ENCODE measurements around the gene SHQ1.

SHQ1 gene

DNA sequence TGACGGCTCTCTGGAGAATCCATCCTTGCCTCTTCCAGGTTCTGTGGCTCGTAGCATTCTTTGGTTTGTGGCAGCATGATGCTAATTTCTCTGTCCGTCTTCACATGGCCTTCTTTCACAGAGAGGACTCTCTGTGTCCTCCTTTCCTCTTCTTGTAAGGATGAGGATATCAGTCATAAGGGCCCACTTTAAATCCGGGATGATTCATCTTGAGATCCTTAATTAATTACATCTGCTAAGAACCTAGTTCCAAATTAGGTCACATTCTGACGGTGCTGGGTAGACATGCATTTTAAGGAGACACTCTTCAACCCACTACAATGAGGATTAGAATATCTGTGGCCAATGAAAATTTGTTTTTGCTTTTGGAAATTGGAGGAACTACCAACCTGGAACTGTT lies 23.9 kb upstream of the SHQ1 start:
- Histone ChIP-seq H3F3A (ENCODE audit: insufficient read depth, low read length) (no peaks in the 10 kb centered on the region), H3K9me2 (ENCODE audit: low read depth, low read length) (no peaks in the 10 kb centered on the region), H3K27ac (ENCODE audit: low read depth, low read length, poor library complexity, severe bottlenecking) (no peak overlapping the region), H3K79me2 (ENCODE audit: insufficient read depth, low read length) (no peaks in the 10 kb centered on the region), H3K9ac (ENCODE audit: low read length) (no peak overlapping the region), H3K4me2 (ENCODE audit: low read length) (no peak overlapping the region), H3K9me3 (ENCODE audit: low read length) (no peaks in the 10 kb centered on the region), H3K4me1 (ENCODE audit: insufficient read depth, low read length, severe bottlenecking) (no peaks in the 10 kb centered on the region), H2AFZ (ENCODE audit: low read length) (no peak overlapping the region), H3K27me3 (ENCODE audit: insufficient read depth, low read length) (no peaks in the 10 kb centered on the region; the same call in 1 of the 2 replicates), H4K20me1 (ENCODE audit: insufficient read depth, low read length) (no peaks in the 10 kb centered on the region), H3K36me3 (ENCODE audit: insufficient read depth, low read length) (no peaks in the 10 kb centered on the region), H3K4me3 (ENCODE audit: low read depth, low read length, poor library complexity, severe bottlenecking) (no peak overlapping the region)
- TF ChIP-seq, protein P1, sequence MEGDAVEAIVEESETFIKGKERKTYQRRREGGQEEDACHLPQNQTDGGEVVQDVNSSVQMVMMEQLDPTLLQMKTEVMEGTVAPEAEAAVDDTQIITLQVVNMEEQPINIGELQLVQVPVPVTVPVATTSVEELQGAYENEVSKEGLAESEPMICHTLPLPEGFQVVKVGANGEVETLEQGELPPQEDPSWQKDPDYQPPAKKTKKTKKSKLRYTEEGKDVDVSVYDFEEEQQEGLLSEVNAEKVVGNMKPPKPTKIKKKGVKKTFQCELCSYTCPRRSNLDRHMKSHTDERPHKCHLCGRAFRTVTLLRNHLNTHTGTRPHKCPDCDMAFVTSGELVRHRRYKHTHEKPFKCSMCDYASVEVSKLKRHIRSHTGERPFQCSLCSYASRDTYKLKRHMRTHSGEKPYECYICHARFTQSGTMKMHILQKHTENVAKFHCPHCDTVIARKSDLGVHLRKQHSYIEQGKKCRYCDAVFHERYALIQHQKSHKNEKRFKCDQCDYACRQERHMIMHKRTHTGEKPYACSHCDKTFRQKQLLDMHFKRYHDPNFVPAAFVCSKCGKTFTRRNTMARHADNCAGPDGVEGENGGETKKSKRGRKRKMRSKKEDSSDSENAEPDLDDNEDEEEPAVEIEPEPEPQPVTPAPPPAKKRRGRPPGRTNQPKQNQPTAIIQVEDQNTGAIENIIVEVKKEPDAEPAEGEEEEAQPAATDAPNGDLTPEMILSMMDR (IDR thresholded peaks at IDR 0.05; ENCODE audit: low read length), result no peak
- TF ChIP-seq EZH2 (IDR thresholded peaks at IDR 0.05; ENCODE audit: borderline replicate concordance, low read length), result no peak

DNA sequence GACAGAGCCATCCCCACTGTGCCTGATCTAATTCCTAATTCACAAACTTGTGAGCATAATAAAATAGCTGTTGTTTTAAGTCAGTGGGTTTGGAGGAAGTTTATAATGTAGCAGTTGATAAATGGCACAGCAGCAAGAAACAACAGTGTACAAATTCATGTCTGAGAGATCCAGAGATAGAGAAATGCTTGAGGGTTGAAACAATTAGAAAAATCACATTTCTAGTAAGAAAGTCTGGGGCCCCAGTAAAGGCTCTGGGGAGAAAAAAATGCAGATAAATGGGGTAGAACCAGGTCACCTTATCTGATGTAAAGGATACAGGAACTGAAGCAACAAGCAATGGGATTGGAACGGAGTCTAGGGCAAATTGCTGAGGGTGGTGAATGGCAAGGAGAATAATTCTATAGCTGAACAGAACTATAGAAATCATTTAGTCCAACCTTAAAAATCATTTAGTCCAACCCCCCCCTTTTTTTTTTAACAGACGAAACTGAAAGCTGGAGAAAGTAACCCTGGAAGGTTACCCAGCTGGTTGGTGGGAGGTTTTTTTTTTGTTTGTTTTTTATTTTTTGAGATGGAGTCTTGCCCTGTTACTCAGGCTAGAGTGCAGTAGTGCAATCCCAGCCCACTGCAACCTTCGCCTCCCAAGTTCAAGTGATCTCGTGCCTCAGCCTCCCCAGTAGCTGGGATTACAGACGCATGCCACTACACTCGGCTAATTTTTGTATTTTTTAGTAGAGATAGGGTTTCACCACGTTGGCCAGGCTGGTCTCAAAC lies 14.3 kb upstream of the SHQ1 start:
- Histone ChIP-seq H3K79me2 (ENCODE audit: insufficient read depth, low read length) (no peaks in the 10 kb centered on the region), H3K27me3 (ENCODE audit: insufficient read depth, low read length) (no peaks in the 10 kb centered on the region; the same call in 1 of the 2 replicates), H4K20me1 (ENCODE audit: insufficient read depth, low read length) (no peaks in the 10 kb centered on the region), H3F3A (ENCODE audit: insufficient read depth, low read length) (no peaks in the 10 kb centered on the region), H3K9me3 (ENCODE audit: low read length) (no peaks in the 10 kb centered on the region), H3K36me3 (ENCODE audit: insufficient read depth, low read length) (no peaks in the 10 kb centered on the region), H3K9ac (ENCODE audit: low read length) (no peak overlapping the region), H3K4me2 (ENCODE audit: low read length) (no peak overlapping the region), H3K4me1 (ENCODE audit: insufficient read depth, low read length, severe bottlenecking) (no peaks in the 10 kb centered on the region), H2AFZ (ENCODE audit: low read length) (no peak overlapping the region), H3K4me3 (ENCODE audit: low read depth, low read length, poor library complexity, severe bottlenecking) (no peak overlapping the region), H3K9me2 (ENCODE audit: low read depth, low read length) (no peaks in the 10 kb centered on the region), H3K27ac (ENCODE audit: low read depth, low read length, poor library complexity, severe bottlenecking) (no peak overlapping the region)
- no peak for TF ChIP-seq EZH2 (IDR thresholded peaks at IDR 0.05; ENCODE audit: borderline replicate concordance, low read length)
- TF ChIP-seq, protein P1 (IDR thresholded peaks at IDR 0.05; ENCODE audit: low read length), result no peak

DNA sequence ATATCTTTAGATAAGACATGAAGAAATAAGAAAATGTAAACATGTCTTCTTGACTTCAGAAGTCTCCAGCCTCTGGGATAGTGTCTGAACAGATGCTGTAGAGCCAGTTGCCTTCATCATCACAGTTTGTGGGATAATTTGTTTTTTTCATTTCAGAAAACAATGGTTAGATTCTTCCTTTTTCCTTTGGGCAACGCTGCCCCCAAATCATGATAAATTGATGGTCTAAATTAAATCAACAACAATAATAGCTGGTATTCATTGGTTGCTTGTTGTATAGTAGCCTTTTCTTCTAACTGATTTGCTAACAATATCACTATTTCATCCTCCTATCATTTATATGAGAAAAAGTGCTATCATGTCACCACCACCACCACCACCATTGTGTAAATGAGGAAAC lies 12.6 kb upstream of the SHQ1 start:
- H3K4me3 ChIP-seq (ENCODE audit: low read depth, low read length, poor library complexity, severe bottlenecking), result no peak overlapping the region
- no peaks in the 10 kb centered on the region for H3K9me3 ChIP-seq (ENCODE audit: low read length)
- no peaks in the 10 kb centered on the region for H3F3A ChIP-seq (ENCODE audit: insufficient read depth, low read length)
- no peaks in the 10 kb centered on the region for H4K20me1 ChIP-seq (ENCODE audit: insufficient read depth, low read length)
- no peaks in the 10 kb centered on the region for H3K36me3 ChIP-seq (ENCODE audit: insufficient read depth, low read length)
- TF ChIP-seq EZH2 (IDR thresholded peaks at IDR 0.05; ENCODE audit: borderline replicate concordance, low read length), result no peak
- TF ChIP-seq, protein P1 (IDR thresholded peaks at IDR 0.05; ENCODE audit: low read length), result no peak
- H3K9ac ChIP-seq (ENCODE audit: low read length), result no peak overlapping the region
- no peaks in the 10 kb centered on the region for H3K79me2 ChIP-seq (ENCODE audit: insufficient read depth, low read length)
- no peaks in the 10 kb centered on the region for H3K27me3 ChIP-seq (ENCODE audit: insufficient read depth, low read length)
- no peak overlapping the region for H2AFZ ChIP-seq (ENCODE audit: low read length)
- H3K27ac ChIP-seq (ENCODE audit: low read depth, low read length, poor library complexity, severe bottlenecking), result no peak overlapping the region
- no peaks in the 10 kb centered on the region for H3K9me2 ChIP-seq (ENCODE audit: low read depth, low read length)
- no peaks in the 10 kb centered on the region for H3K4me1 ChIP-seq (ENCODE audit: insufficient read depth, low read length, severe bottlenecking)
- H3K4me2 ChIP-seq (ENCODE audit: low read length), result no peak overlapping the region
